CD14-positive monocyte (primary cell): ENCODE results near the gene C16orf54. TPM values are rescaled to one million over a fixed set of nuclear protein-coding genes. Genes with fewer than 3 reads are reported as not detected.

ENCODE experiments used
- DNase-seq, 3 donors: peaks; one replicate each; pipeline ENCODE4 v3.0.0-alpha.2; 2011 to 2022
- H2AFZ ChIP-seq: 2 replicates; pipeline ENCODE4 v1.6.0; 2012; ENCODE audit warnings: mild to moderate bottlenecking, low read depth, low read length, inconsistent platforms; ENCODE audit not compliant: insufficient read depth, poor library complexity, severe bottlenecking
- H3K27ac ChIP-seq, 2 donors: 1 replicate in 1 of 2; 2 replicates in 1 of 2; pipeline ENCODE4 v1.5.1; 2012 to 2013; ENCODE audit warnings: low read length in 2 of 2, control low read depth in 1 of 2, inconsistent platforms in 1 of 2, low read depth in 1 of 2, mild to moderate bottlenecking in 1 of 2
- H3K27me3 ChIP-seq, 2 donors: one replicate each; pipeline versions ENCODE4 v1.6.0 to v1.6.1; 2011 to 2013; ENCODE audit warnings: low read length in 2 of 2; ENCODE audit not compliant: control insufficient read depth in 2 of 2, insufficient read depth in 2 of 2
- H3K36me3 ChIP-seq, 2 donors: replicated peaks in 1 of 2; 1 replicate in 1 of 2; 2 replicates in 1 of 2; pipeline versions ENCODE4 v1.5.1 to v1.6.1; 2012 to 2013; ENCODE audit warnings: low read length in 2 of 2, control low read depth in 1 of 2, inconsistent platforms in 1 of 2, mild to moderate bottlenecking in 1 of 2; ENCODE audit not compliant: insufficient read depth in 2 of 2, control insufficient read depth in 1 of 2
- H3K4me1 ChIP-seq, 2 donors: 1 replicate in 1 of 2; 2 replicates in 1 of 2; pipeline versions ENCODE4 v1.5.1 to v1.6.1; 2012 to 2013; ENCODE audit warnings: low read length in 2 of 2, control low read depth in 1 of 2, inconsistent platforms in 1 of 2, mild to moderate bottlenecking in 1 of 2, moderate library complexity in 1 of 2; ENCODE audit not compliant: insufficient read depth in 2 of 2, control insufficient read depth in 1 of 2
- H3K4me2 ChIP-seq: replicated peaks from 2 replicates; pipeline ENCODE3; 2012; ENCODE audit warnings: low read length, moderate library complexity, mild to moderate bottlenecking; ENCODE audit not compliant: poor library complexity, severe bottlenecking; ENCODE audit errors: extremely low read depth
- H3K4me3 ChIP-seq, 3 experiments: fragments of 200-600 bp in 1 of 3; sonication (generic) in 1 of 3; replicated peaks in 1 of 3; 1 replicate in 2 of 3; 2 replicates in 1 of 3; pipeline ENCODE4 v1.5.1; 2011 to 2013; ENCODE audit warnings: low read length in 3 of 3, mild to moderate bottlenecking in 3 of 3, control low read depth in 2 of 3, low read depth in 2 of 3, inconsistent platforms in 1 of 3, moderate library complexity in 1 of 3
- H3K79me2 ChIP-seq: 2 replicates; pipeline ENCODE4 v1.6.0; 2012; ENCODE audit warnings: mild to moderate bottlenecking, control low read depth, inconsistent platforms, low read length, moderate library complexity; ENCODE audit not compliant: insufficient read depth
- H3K9ac ChIP-seq: 2 replicates; pipeline ENCODE4 v1.6.0; 2017; ENCODE audit warnings: low read length, mild to moderate bottlenecking; ENCODE audit not compliant: insufficient read depth, poor library complexity, severe bottlenecking
- H3K9me3 ChIP-seq, 2 donors: replicated peaks in 1 of 2; 1 replicate in 1 of 2; 2 replicates in 1 of 2; pipeline versions ENCODE4 v1.5.1 to v1.6.1; 2012 to 2013; ENCODE audit warnings: low read length in 2 of 2, control low read depth in 1 of 2; ENCODE audit not compliant: control insufficient read depth in 1 of 2, insufficient read depth in 1 of 2
- H4K20me1 ChIP-seq: 2 replicates; pipeline ENCODE4 v1.6.0; 2012; ENCODE audit warnings: mild to moderate bottlenecking, low read length, control low read depth, moderate library complexity; ENCODE audit not compliant: insufficient read depth
- H3K27ac Mint-ChIP-seq, 7 donors: one replicate each; pipeline ENCODE4 v1.8.0; 2020; ENCODE audit warnings: mild to moderate bottlenecking in 7 of 7, mixed read lengths in 7 of 7, moderate library complexity in 6 of 7, inconsistent platforms in 2 of 7
- H3K27me3 Mint-ChIP-seq, 3 donors: one replicate each; pipeline ENCODE4 v1.8.0; 2021 to 2022; ENCODE audit warnings: low read depth in 3 of 3, mild to moderate bottlenecking in 3 of 3, mixed read lengths in 3 of 3, moderate library complexity in 3 of 3, inconsistent platforms in 1 of 3
- H3K36me3 Mint-ChIP-seq, 2 donors: one replicate each; pipeline ENCODE4 v1.8.0; 2020; ENCODE audit warnings: mixed read lengths in 2 of 2, inconsistent platforms in 1 of 2, mild to moderate bottlenecking in 1 of 2
- H3K4me1 Mint-ChIP-seq: one replicate; pipeline ENCODE4 v1.8.0; 2020; ENCODE audit warnings: mild to moderate bottlenecking, mixed read lengths
- H3K4me3 Mint-ChIP-seq, 2 donors: one replicate each; pipeline ENCODE4 v1.8.0; 2020; ENCODE audit warnings: mild to moderate bottlenecking in 2 of 2, mixed read lengths in 2 of 2, moderate library complexity in 1 of 2
- H3K9me3 Mint-ChIP-seq, 7 donors: one replicate each; pipeline ENCODE4 v1.8.0; 2020 to 2022; ENCODE audit warnings: mixed read lengths in 7 of 7, mild to moderate bottlenecking in 6 of 7, moderate library complexity in 6 of 7, inconsistent platforms in 2 of 7
- WGBS: methylation state at CpG from one replicate; pipeline ENCODE4 v1.1.5; 2013; ENCODE audit warnings: missing lambda C conversion rate; ENCODE audit not compliant: insufficient coverage; 5-methylcytosine and 5-hydroxymethylcytosine counted together
- intact Hi-C, 2 donors: fragments of 100-400 bp; cut with micrococcal nuclease; formaldehyde crosslinking; loops; one replicate each; pipeline versions ENCODE4 v1.15.0 to v1.15.1; 2023
- polyA plus RNA-seq, 3 donors: library from polyadenylated mRNA; depleted of rRNA in 1 of 3; unstranded in 2 of 3; stranded (reverse) in 1 of 3; fragments of 300-500 nt in 2 of 3; fragments of >200 nt in 1 of 3; fragmentation: Illumina TruSeq in 2 of 3; gene quantifications; 1 replicate in 2 of 3; 2 replicates in 1 of 3; pipeline ENCODE4 v1.2.3, GENCODE V29; 2012 to 2021
- TF ChIP-seq, protein P1 (sequence below): fragments of 200-600 bp; IDR thresholded peaks from one replicate; pipeline ENCODE4 v1.8.0; 2022; ENCODE audit warnings: antibody characterized with exemption, mild to moderate bottlenecking

C16orf54 gene
- polyA plus RNA-seq, 3 donors = 24.6 to 32.0 (median 29.2) TPM

DNA sequence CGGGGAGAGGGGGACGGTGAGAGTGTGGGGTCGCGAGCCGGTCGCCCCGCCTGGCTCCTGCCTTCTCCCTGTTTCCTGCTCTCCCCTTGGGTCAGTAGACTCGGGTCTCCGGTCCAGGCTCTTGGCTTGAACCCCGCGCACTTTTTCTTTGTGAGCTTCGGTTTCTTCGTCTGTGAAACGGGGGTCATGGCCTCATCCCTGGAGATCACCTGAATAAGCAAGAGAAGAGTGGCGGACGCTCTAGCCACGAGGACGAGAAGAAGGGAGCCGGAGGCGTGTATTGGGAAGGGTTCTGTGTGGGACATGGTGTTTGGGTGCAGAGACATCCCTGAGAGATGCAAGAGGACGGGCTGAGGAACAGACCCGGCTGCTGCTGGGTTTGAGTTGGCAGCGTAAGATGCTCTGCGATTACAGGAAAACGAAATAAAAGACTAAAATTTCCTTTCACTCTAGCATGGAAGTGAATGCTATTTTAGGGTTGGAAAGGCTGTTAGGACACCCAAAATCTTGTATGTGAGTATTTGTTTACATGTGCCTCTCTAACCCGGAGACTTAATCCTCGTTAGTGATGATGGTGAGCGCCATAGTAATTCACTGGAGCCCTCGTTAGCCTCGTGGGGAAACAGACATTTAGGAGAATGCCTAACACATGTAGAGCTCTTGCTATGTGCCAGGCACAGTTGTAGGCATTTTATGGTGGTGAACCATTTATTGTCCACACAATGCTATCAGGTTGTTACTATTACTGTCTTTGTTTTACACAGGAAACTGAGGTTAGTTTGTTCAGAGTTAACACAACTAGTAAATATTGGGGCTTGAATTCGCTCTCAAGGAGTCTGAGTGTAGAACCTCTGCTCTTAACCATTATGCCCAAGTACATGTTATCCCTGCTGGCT is 45.4 kb upstream of the C16orf54 start:
- Mint-ChIP-seq H3K4me3 (peak overlapping the region; percentile 97 to 98), H3K27ac (peak overlapping the region; percentile 68 to 95 (median 93)), H3K36me3 (peaks cover 0 to 10% of the 10 kb centered on the region in 2 donors), H3K4me1 (peaks cover 41% of the 10 kb centered on the region), H3K27me3 (peaks cover 0 to 1% (median 0%) of the 10 kb centered on the region in 3 donors), H3K9me3 (peaks cover 0 to 2% (median 0%) of the 10 kb centered on the region in 7 donors)
- under 1% methylated on average over 25 of the region's 31 CpGs for WGBS
- Histone ChIP-seq H3K36me3 (no peaks in the 10 kb centered on the region), H3K9me3 (no peaks in the 10 kb centered on the region), H3K4me2 (peak overlapping the region; percentile 91), H3K79me2 (peaks cover 57% of the 10 kb centered on the region), H3K4me1 (peaks cover 25 to 33% of the 10 kb centered on the region in 2 donors), H3K27ac (peak overlapping the region; percentile 14 to 74), H3K4me3 (peak overlapping the region; percentile 67 to 97 (median 97)), H4K20me1 (no peaks in the 10 kb centered on the region), H2AFZ (peak overlapping the region; percentile 97), H3K27me3 (no peaks in the 10 kb centered on the region), H3K9ac (peak overlapping the region; percentile 78)
- intact Hi-C loops = loop anchor here in 1 of 2 donors (2.0 kb wide), 2 partner anchors 14 to 44 kb away; no protein-coding TSS in a partner anchor
- TF ChIP-seq, protein P1, sequence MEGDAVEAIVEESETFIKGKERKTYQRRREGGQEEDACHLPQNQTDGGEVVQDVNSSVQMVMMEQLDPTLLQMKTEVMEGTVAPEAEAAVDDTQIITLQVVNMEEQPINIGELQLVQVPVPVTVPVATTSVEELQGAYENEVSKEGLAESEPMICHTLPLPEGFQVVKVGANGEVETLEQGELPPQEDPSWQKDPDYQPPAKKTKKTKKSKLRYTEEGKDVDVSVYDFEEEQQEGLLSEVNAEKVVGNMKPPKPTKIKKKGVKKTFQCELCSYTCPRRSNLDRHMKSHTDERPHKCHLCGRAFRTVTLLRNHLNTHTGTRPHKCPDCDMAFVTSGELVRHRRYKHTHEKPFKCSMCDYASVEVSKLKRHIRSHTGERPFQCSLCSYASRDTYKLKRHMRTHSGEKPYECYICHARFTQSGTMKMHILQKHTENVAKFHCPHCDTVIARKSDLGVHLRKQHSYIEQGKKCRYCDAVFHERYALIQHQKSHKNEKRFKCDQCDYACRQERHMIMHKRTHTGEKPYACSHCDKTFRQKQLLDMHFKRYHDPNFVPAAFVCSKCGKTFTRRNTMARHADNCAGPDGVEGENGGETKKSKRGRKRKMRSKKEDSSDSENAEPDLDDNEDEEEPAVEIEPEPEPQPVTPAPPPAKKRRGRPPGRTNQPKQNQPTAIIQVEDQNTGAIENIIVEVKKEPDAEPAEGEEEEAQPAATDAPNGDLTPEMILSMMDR = no peak
- DNase-seq = no peak

DNA sequence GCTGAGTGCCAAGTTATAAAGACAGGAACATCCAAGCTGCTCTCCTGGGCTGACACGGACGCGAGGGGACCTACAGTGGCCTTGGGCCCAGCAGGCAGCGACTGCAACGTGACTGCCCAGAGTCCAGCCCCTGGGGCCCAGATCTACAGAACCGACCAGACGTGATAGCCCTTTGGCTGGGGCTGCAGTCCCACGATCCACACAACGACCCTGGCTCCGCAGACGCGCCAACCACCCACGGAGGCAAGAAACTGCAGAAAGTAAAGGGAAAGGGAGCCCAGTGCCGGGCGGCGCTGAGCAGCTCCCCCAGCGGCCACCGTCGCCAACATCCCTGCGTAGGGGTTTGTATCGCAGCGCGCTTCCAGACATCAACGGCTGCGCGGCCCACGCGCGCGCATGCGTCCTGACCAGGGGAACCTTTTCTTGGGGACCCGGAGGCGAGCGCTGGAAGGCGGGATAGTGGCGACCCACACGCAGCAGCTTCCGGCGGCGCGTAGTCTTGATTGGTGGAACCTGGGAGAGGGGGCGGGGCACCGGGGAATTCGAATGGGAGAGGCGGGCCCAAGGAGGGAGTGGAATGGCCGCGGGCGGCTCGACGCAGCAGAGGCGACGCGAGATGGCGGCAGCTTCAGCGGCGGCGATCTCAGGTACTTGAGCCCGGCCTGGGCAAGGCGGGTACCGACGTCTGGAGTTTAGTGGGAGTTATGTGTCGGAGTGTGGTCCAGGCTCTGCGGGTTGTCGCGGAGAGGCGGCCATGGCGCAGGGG is 44.6 kb upstream of the C16orf54 start, which contains the start of gene KIF22:
Gene KIF22 (plus strand): TSS at position 569 of the 766 bp plus-strand sequence. CDS start 9 bp downstream, at position 578.
- peaks cover 0 to 2% (median 0%) of the 10 kb centered on the region in 7 donors for H3K9me3 Mint-ChIP-seq
- peak within 1 kb of the TSS; percentile 91 for H3K4me2 ChIP-seq
- H3K79me2 ChIP-seq = peaks cover 49% of the 10 kb centered on the region
- peaks cover 0 to 1% (median 0%) of the 10 kb centered on the region in 3 donors for H3K27me3 Mint-ChIP-seq
- peaks cover 44% of the 10 kb centered on the region for H3K4me1 Mint-ChIP-seq
- under 1% methylated on average over 64 of the region's 67 CpGs for WGBS
- peak; percentile 99 to 100 (median 99) for DNase-seq
- peak within 1 kb of the TSS; percentile 89 to 95 (median 94) for H3K27ac Mint-ChIP-seq
- peak within 1 kb of the TSS; percentile 97 for H2AFZ ChIP-seq
- H4K20me1 ChIP-seq = no peaks in the 10 kb centered on the region
- H3K4me3 Mint-ChIP-seq = peak within 1 kb of the TSS; percentile 97 to 98
- peak within 1 kb of the TSS; percentile 78 for H3K9ac ChIP-seq
- intact Hi-C loops = loop anchor here in 1 of 2 donors (2.0 kb wide), 2 partner anchors 14 to 44 kb away; no protein-coding TSS in a partner anchor
- H3K36me3 Mint-ChIP-seq = peaks cover 0 to 3% of the 10 kb centered on the region in 2 donors
- H3K4me3 ChIP-seq = peak within 1 kb of the TSS; percentile 67 to 97 (median 97)
- no peaks in the 10 kb centered on the region for H3K36me3 ChIP-seq
- H3K27ac ChIP-seq = peak within 1 kb of the TSS; percentile 78 to 83
- TF ChIP-seq, protein P1 = peak; percentile 77
- no peaks in the 10 kb centered on the region for H3K9me3 ChIP-seq
- H3K27me3 ChIP-seq = no peaks in the 10 kb centered on the region
- peaks cover 26 to 36% of the 10 kb centered on the region in 2 donors for H3K4me1 ChIP-seq
